Skeletal muscle tissue (tissue), 4 donors: ENCODE data around the gene TNFRSF12A. TPM values are rescaled to one million over a fixed set of nuclear protein-coding genes. Genes with fewer than 3 reads are reported as not detected.

Experiments used
- H3K27ac ChIP-seq: one replicate; pipeline ENCODE4 v1.7.0; 2013; ENCODE audit warnings: mild to moderate bottlenecking, low read depth, low read length, inconsistent platforms
- H3K27me3 ChIP-seq, 3 donors: one replicate each; pipeline ENCODE4 v1.7.0; 2013; ENCODE audit warnings: low read length in 3 of 3; ENCODE audit not compliant: control insufficient read depth in 3 of 3, insufficient read depth in 3 of 3
- H3K36me3 ChIP-seq, 3 donors: one replicate each; pipeline ENCODE4 v1.7.0; 2013; ENCODE audit warnings: low read length in 3 of 3; ENCODE audit not compliant: control insufficient read depth in 3 of 3, insufficient read depth in 3 of 3
- H3K4me1 ChIP-seq, 3 donors: one replicate each; pipeline ENCODE4 v1.7.0; 2013; ENCODE audit warnings: low read length in 3 of 3, mild to moderate bottlenecking in 3 of 3; ENCODE audit not compliant: control insufficient read depth in 3 of 3, insufficient read depth in 3 of 3
- H3K4me3 ChIP-seq, 3 donors: one replicate each; pipeline ENCODE4 v1.7.0; 2013; ENCODE audit warnings: low read length in 3 of 3
- H3K9ac ChIP-seq, 3 donors: one replicate each; pipeline ENCODE4 v1.7.0; 2013; ENCODE audit warnings: low read length in 3 of 3, mild to moderate bottlenecking in 3 of 3, moderate library complexity in 2 of 3, low read depth in 1 of 3
- H3K9me3 ChIP-seq, 3 donors: one replicate each; pipeline ENCODE4 v1.7.0; 2013; ENCODE audit warnings: low read length in 3 of 3; ENCODE audit not compliant: control insufficient read depth in 3 of 3
- total RNA-seq: library from RNA; depleted of rRNA; stranded (reverse); fragments of >200 nt; gene quantifications from one replicate; pipeline ENCODE4 v1.2.3, GENCODE V29; 2014
- donor health status: Osteomylitis.

TNFRSF12A gene
- total RNA-seq, 1 donor from 2014 or later: 28.7 TPM

DNA sequence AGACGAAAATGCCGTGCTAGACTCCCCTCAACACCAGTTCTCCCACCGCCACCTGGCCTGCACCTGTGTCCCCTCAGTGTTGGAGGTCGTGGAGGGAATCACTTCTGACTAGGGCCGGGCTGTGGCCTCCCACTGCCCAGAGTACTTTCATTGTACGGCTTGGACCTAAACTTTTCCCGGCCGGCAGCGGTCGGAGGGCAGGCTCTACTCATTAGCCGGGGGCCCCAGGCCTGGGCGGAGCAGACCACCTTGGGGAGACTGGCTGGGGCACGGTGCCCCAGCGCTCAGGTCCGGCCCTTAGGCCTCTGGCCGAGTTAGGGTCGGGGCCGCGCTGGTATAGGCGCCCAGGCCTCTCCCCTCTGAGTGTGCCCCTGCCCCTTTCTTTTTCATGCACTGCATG, 2.8 kb upstream of the TNFRSF12A start:
- no peak overlapping the region for H3K4me3 ChIP-seq
- H3K36me3 ChIP-seq: peaks cover 0 to 4% (median 0%) of the 10 kb centered on the region in 3 donors
- no peak overlapping the region for H3K9ac ChIP-seq
- no peak overlapping the region for H3K27ac ChIP-seq
- no peaks in the 10 kb centered on the region for H3K9me3 ChIP-seq
- peaks cover 22 to 32% (median 22%) of the 10 kb centered on the region in 3 donors for H3K4me1 ChIP-seq
- peaks cover 29 to 33% (median 29%) of the 10 kb centered on the region in 3 donors for H3K27me3 ChIP-seq

DNA sequence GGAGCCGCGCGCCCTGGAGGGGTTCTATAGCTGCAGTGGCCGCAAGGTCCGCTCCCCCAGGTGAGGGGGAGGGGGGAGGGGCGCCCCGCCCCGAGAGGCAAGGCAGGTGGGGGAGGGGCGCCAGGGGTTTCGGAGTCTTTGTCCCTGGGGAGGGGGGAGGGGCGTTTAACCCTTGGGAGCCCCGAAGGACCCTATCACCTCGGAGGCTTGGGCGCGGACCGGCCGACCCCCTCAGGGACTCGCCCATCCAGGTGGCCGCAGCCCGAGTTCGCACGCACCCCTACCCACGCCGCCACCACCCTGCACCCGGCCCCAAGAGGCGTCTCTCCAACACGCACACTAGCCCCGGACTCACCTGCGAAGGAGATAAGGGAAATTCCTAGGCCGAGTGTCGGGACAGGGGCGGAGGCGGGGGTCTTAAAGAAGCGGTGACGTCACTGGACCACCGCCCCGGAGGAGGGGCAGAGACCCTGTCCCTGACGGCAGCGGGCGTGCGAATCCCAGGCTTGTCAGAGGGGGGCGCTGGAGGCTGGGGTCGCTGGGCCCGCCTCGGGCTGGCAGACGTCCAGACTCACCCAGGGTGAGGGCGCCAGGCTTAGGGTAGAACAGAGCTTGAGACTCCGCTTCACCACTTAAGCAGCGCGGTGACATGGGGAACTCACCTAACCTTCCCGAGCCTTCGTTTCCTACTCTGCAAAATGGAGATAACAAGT, 2.2 kb upstream of the TNFRSF12A start, which contains the start of gene CLDN6:
TSS of gene CLDN6 (minus strand) at position 390 of the 713 bp plus-strand sequence. CDS start 2,162 bp downstream, outside the sequence.
- peaks cover 24 to 28% (median 24%) of the 10 kb centered on the region in 3 donors for H3K27me3 ChIP-seq
- H3K9ac ChIP-seq: no peak within 1 kb of the TSS
- no peaks in the 10 kb centered on the region for H3K9me3 ChIP-seq
- H3K36me3 ChIP-seq: peaks cover 0 to 4% (median 0%) of the 10 kb centered on the region in 3 donors
- H3K27ac ChIP-seq: no peak within 1 kb of the TSS
- no peak within 1 kb of the TSS for H3K4me3 ChIP-seq
- peaks cover 25 to 36% (median 27%) of the 10 kb centered on the region in 3 donors for H3K4me1 ChIP-seq

- H3K27ac ChIP-seq: peak overlapping the region; percentile 97
Measured at GRCh38 chr16:3019594-3020246, 448 bp upstream of the TNFRSF12A start.

DNA sequence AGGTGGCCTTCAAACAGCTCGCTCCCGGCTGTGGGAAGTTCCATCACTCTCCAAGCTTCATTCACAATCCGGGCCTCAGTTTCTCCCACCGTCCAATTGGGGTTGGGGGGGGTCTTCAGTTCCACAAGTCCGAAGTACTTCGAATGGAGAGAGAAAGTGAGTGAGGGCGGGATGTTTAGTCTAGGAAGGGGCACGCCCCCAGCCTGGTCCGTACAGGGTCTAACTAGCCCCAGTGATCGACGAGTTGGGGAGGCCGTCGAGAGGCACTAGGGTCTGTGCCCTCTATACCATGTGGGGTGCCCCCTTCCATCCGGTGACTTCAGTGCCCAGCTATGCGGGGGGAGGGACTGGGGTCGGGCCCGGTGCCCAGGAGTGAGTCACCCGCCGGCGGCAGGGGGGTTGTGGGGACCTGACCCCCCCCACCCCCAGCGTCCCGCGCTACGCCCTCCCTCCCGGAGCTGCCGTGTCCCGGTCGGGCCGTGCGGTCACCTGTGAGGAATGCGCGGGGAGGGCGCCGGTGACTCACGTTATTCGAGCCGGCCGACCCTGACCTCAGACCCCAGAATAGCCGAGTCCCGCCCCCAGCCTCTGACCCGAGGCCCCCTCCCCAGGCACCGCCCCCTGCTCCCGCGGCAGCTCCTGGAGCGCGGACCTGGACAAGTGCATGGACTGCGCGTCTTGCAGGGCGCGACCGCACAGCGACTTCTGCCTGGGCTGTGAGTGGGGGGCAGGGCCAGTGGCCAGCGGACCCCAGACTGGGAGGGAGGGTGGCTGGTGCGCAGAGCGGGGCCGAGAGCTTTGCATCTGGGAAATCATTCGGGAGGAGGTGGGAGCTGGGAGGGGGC, 658 bp downstream of the TNFRSF12A start:
- H3K9me3 ChIP-seq: no peaks in the 10 kb centered on the region
- peaks cover 35 to 48% (median 38%) of the 10 kb centered on the region in 3 donors for H3K4me1 ChIP-seq
- peak overlapping the region; percentile 82 to 95 (median 87) for H3K9ac ChIP-seq
- peak overlapping the region; percentile 71 to 85 (median 81) for H3K4me3 ChIP-seq
- H3K27ac ChIP-seq: peak overlapping the region; percentile 97
- H3K36me3 ChIP-seq: peaks cover 0 to 8% (median 3%) of the 10 kb centered on the region in 3 donors
- H3K27me3 ChIP-seq: peaks cover 9 to 14% (median 12%) of the 10 kb centered on the region in 3 donors

More at GRCh38 chr16:3019594-3020246, 448 bp upstream of the TNFRSF12A start:
- H3K9me3 ChIP-seq: no peaks in the 10 kb centered on the region
- peaks cover 0 to 4% (median 0%) of the 10 kb centered on the region in 3 donors for H3K36me3 ChIP-seq
- H3K27me3 ChIP-seq: peaks cover 9 to 14% (median 12%) of the 10 kb centered on the region in 3 donors
- H3K4me1 ChIP-seq: peaks cover 33 to 40% (median 38%) of the 10 kb centered on the region in 3 donors
- H3K9ac ChIP-seq: peak overlapping the region in 1 of 3 donors; percentile 40
- H3K4me3 ChIP-seq: peak overlapping the region; percentile 64 to 73 (median 70)

DNA sequence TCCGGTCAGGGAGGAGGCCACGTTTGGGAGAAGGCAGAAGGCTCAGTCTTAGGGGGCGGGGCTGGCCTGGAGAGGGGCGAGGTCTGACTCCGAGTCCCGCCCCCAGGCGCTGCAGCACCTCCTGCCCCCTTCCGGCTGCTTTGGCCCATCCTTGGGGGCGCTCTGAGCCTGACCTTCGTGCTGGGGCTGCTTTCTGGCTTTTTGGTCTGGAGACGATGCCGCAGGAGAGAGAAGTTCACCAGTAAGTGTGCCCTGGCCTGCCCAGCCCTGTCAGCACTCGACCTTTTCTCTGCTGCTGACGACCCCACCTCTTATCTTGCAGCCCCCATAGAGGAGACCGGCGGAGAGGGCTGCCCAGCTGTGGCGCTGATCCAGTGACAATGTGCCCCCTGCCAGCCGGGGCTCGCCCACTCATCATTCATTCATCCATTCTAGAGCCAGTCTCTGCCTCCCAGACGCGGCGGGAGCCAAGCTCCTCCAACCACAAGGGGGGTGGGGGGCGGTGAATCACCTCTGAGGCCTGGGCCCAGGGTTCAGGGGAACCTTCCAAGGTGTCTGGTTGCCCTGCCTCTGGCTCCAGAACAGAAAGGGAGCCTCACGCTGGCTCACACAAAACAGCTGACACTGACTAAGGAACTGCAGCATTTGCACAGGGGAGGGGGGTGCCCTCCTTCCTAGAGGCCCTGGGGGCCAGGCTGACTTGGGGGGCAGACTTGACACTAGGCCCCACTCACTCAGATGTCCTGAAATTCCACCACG, 1.5 kb downstream of the TNFRSF12A start:
- Histone ChIP-seq H3K36me3 (peaks cover 7 to 16% (median 11%) of the 10 kb centered on the region in 3 donors), H3K27ac (peak overlapping the region; percentile 97), H3K27me3 (peaks cover 9 to 14% (median 12%) of the 10 kb centered on the region in 3 donors), H3K4me1 (peaks cover 35 to 48% (median 38%) of the 10 kb centered on the region in 3 donors), H3K9ac (peak overlapping the region; percentile 65 to 95 (median 82)), H3K9me3 (no peaks in the 10 kb centered on the region), H3K4me3 (peak overlapping the region; percentile 60 to 85 (median 81))

DNA sequence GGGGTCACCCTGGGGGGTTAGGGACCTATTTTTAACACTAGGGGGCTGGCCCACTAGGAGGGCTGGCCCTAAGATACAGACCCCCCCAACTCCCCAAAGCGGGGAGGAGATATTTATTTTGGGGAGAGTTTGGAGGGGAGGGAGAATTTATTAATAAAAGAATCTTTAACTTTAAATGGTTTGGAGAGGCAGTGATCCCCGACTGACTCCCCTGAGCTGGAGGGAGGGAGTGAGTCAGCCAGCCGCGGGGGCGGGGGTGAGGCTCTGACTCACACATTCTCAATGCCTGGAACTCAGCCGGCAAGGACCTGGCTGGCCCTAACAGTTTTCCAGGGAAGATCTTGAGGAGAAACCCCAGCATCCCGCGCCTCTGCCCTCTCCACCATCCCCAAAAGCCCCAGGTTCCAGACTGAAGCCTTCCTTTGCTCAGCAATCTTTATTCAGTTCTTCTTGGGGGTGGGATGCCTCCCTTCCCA, 2.1 kb downstream of the TNFRSF12A start:
- Histone ChIP-seq H3K9me3 (no peaks in the 10 kb centered on the region), H3K36me3 (peaks cover 14 to 22% (median 16%) of the 10 kb centered on the region in 3 donors), H3K27ac (peak overlapping the region; percentile 97), H3K4me3 (peak overlapping the region; percentile 85 to 96 (median 92)), H3K27me3 (peaks cover 8 to 12% (median 9%) of the 10 kb centered on the region in 3 donors), H3K4me1 (peaks cover 35 to 48% (median 38%) of the 10 kb centered on the region in 3 donors), H3K9ac (peak overlapping the region; percentile 85 to 95 (median 89))

GRCh38 chr16:3022684-3023414, 2.7 kb downstream of the TNFRSF12A start:
- Histone ChIP-seq H3K27me3 (peaks cover 8 to 9% (median 9%) of the 10 kb centered on the region in 3 donors), H3K9me3 (no peaks in the 10 kb centered on the region), H3K4me1 (peaks cover 35 to 47% (median 38%) of the 10 kb centered on the region in 3 donors), H3K4me3 (peak overlapping the region; percentile 85 to 96 (median 92)), H3K36me3 (peaks cover 14 to 23% (median 19%) of the 10 kb centered on the region in 3 donors), H3K9ac (peak overlapping the region; percentile 85 to 95 (median 89)), H3K27ac (peak overlapping the region; percentile 97)

GRCh38 chr16:3023415-3023668, 3.2 kb downstream of the TNFRSF12A start:
- peaks cover 4% of the 10 kb centered on the region in 3 donors for H3K27me3 ChIP-seq
- peak overlapping the region; percentile 85 to 96 (median 92) for H3K4me3 ChIP-seq
- H3K36me3 ChIP-seq: peaks cover 14 to 23% (median 19%) of the 10 kb centered on the region in 3 donors
- H3K9ac ChIP-seq: peak overlapping the region; percentile 85 to 95 (median 89)
- no peaks in the 10 kb centered on the region for H3K9me3 ChIP-seq
- peaks cover 33 to 43% (median 38%) of the 10 kb centered on the region in 3 donors for H3K4me1 ChIP-seq
- H3K27ac ChIP-seq: peak overlapping the region; percentile 97
